GM12878 (cell line): ENCODE measurements around the gene MAP3K5. TPM values are rescaled to one million over a fixed set of nuclear protein-coding genes. Genes with fewer than 3 reads are reported as not detected.

Experiments used
- ATAC-seq: fragments of 200-7000 bp; cut with Tn5 transposase; 3 replicates; pipeline ENCODE4 v1.9.1; 2020; ENCODE audit warnings: mild to moderate bottlenecking, moderate library complexity
- BruUV-seq: library from RNA; stranded (reverse); fragments of 400-500 nt; replicated peaks from 2 replicates; lab custom pipeline; 2021; lab: Mats Ljungman, UMichigan
- CTCF ChIA-PET: fragments of 300-600 bp; sonication (Branson Sonifier 250); formaldehyde crosslinking; extraction: SDS; loops from one replicate; lab custom pipeline; 2021; ENCODE audit warnings: inconsistent platforms; lab: Yijun Ruan, JAX
- POLR2A ChIA-PET: fragments of 350-600 bp; formaldehyde crosslinking; extraction: SDS; loops from one replicate; lab custom pipeline; 2021; ENCODE audit warnings: inconsistent platforms; lab: Charles Lee
- RAD21 ChIA-PET: fragments of 300-600 bp; sonication (Branson Sonifier 250); formaldehyde crosslinking; loops from one replicate; lab custom pipeline; 2023; ENCODE audit warnings: antibody characterized with exemption; ENCODE audit not compliant: unreplicated experiment; lab: Charles Lee
- SMC1A ChIA-PET: fragments of 300-600 bp; sonication (Branson Sonifier 250); formaldehyde crosslinking; loops from one replicate; lab custom pipeline; 2023; ENCODE audit not compliant: unreplicated experiment, uncharacterized antibody; lab: Charles Lee
- DNase-seq: peaks from one replicate; pipeline ENCODE4 v3.0.0-alpha.2; 2011; ENCODE audit warnings: low read depth, low spot score
- FAIRE-seq: peaks from 3 replicates; lab custom pipeline; 2011; peaks lifted over from hg19 to GRCh38; lab: Jason Lieb, UNC
- H2AFZ ChIP-seq: 2 replicates; pipeline ENCODE4 v1.6.0; 2011; ENCODE audit warnings: low read depth, low read length, control low read depth; ENCODE audit not compliant: control insufficient read depth
- H3K27ac ChIP-seq: 2 replicates; pipeline ENCODE4 v1.5.1; 2011; ENCODE audit warnings: control low read depth; ENCODE audit not compliant: control insufficient read depth, insufficient read depth
- H3K27me3 ChIP-seq, 2 experiments: replicated peaks in 1 of 2; 2 replicates each; pipeline versions ENCODE4 v1.6.0 to v1.6.1; 2011; ENCODE audit warnings: low read length in 1 of 2; ENCODE audit not compliant: control insufficient read depth in 2 of 2, insufficient read depth in 2 of 2
- H3K36me3 ChIP-seq, 2 experiments: 2 replicates each; pipeline ENCODE4 v1.5.1; 2011; ENCODE audit warnings: low read length in 1 of 2; ENCODE audit not compliant: control insufficient read depth in 2 of 2, insufficient read depth in 2 of 2
- H3K4me1 ChIP-seq: 2 replicates; pipeline ENCODE4 v1.6.1; 2011; ENCODE audit warnings: mild to moderate bottlenecking, low read length, moderate library complexity, mixed read lengths; ENCODE audit not compliant: control insufficient read depth, insufficient read depth
- H3K4me2 ChIP-seq: 2 replicates; pipeline ENCODE4 v1.6.0; 2011; ENCODE audit warnings: control low read depth; ENCODE audit not compliant: control insufficient read depth, insufficient read depth
- H3K4me3 ChIP-seq: fragments of 200-600 bp; sonication (generic); 2 replicates; pipeline ENCODE4 v1.5.1; 2016
- H3K79me2 ChIP-seq: 2 replicates; pipeline ENCODE4 v1.6.0; 2011; ENCODE audit warnings: low read length; ENCODE audit not compliant: control insufficient read depth, insufficient read depth
- H3K9ac ChIP-seq: 2 replicates; pipeline ENCODE4 v1.8.0; 2011; ENCODE audit warnings: low read length, control low read depth, mixed read lengths; ENCODE audit not compliant: control insufficient read depth, insufficient read depth
- H3K9me3 ChIP-seq: replicated peaks from 3 replicates; pipeline ENCODE4 v1.5.1; 2011; ENCODE audit warnings: mild to moderate bottlenecking, low read length; ENCODE audit not compliant: control insufficient read depth, insufficient read depth
- H4K20me1 ChIP-seq: 2 replicates; pipeline ENCODE4 v1.6.0; 2011; ENCODE audit not compliant: control insufficient read depth, insufficient read depth
- ATF7 ChIP-seq: fragments of 450-650 bp; IDR thresholded peaks from 2 replicates; pipeline ENCODE4 v1.6.1; 2016; ENCODE audit warnings: low read depth, mild to moderate bottlenecking
- CREM ChIP-seq: IDR thresholded peaks from 2 replicates; pipeline ENCODE4 v1.6.1; 2014; ENCODE audit warnings: antibody characterized with exemption, low read depth
- E4F1 ChIP-seq: fragments of 450-650 bp; IDR thresholded peaks from 2 replicates; pipeline ENCODE4 v1.6.1; 2018; ENCODE audit warnings: borderline replicate concordance, mild to moderate bottlenecking; ENCODE audit not compliant: partially characterized antibody
- EED ChIP-seq: sonication (generic); IDR thresholded peaks from 2 replicates; pipeline ENCODE4 v1.6.1; 2016; ENCODE audit warnings: antibody characterized with exemption, low read depth
- ESRRA ChIP-seq: IDR thresholded peaks from 2 replicates; pipeline ENCODE4 v1.6.1; 2012; ENCODE audit warnings: mild to moderate bottlenecking, low read length, improper control_type of control experiment
- FOXM1 ChIP-seq: IDR thresholded peaks from 2 replicates; pipeline ENCODE4 v1.6.1; 2012; ENCODE audit warnings: low read depth, mild to moderate bottlenecking, inconsistent platforms, low read length, moderate library complexity
- GABPA ChIP-seq: IDR thresholded peaks from 2 replicates; pipeline ENCODE4 v1.6.1; 2014; ENCODE audit warnings: antibody characterized with exemption, low read depth, mild to moderate bottlenecking, inconsistent platforms
- IRF3 ChIP-seq: fragments of 450-650 bp; IDR thresholded peaks from 2 replicates; pipeline ENCODE4 v1.6.1; 2014; ENCODE audit warnings: mild to moderate bottlenecking
- MYB ChIP-seq: fragments of 150-350 bp; IDR thresholded peaks from 2 replicates; pipeline ENCODE4 v1.6.1; 2014; ENCODE audit warnings: mild to moderate bottlenecking, low read depth, low read length, borderline replicate concordance
- NKRF ChIP-seq: fragments of 450-650 bp; conservative IDR thresholded peaks from 2 replicates; pipeline ENCODE4 v1.6.1; 2017; ENCODE audit warnings: mild to moderate bottlenecking, moderate library complexity
- RBBP5 ChIP-seq: fragments of 200-600 bp; sonication (generic); conservative IDR thresholded peaks from 2 replicates; pipeline ENCODE4 v1.6.1; 2016
- RCOR1 ChIP-seq: conservative IDR thresholded peaks from 2 replicates; pipeline ENCODE4 v1.6.1; 2012; ENCODE audit warnings: low read depth, low read length, improper control_type of control experiment
- SPI1 ChIP-seq: IDR thresholded peaks from 2 replicates; pipeline ENCODE4 v1.6.1; 2011; ENCODE audit warnings: low read depth, mild to moderate bottlenecking, low read length, moderate library complexity, borderline replicate concordance; ENCODE audit not compliant: insufficient read depth
- YBX1 ChIP-seq: fragments of 450-650 bp; IDR thresholded peaks from 2 replicates; pipeline ENCODE4 v1.6.1; 2016; ENCODE audit warnings: antibody characterized with exemption
- ZBTB4 ChIP-seq: fragments of 450-650 bp; formaldehyde crosslinking; IDR thresholded peaks from 2 replicates; pipeline ENCODE4 v1.4.0; 2022; ENCODE audit warnings: mild to moderate bottlenecking, moderate library complexity
- WGBS: methylation state at CpG from one replicate; pipeline ENCODE4 v1.1.6; 2016; ENCODE audit warnings: low lambda C conversion rate; ENCODE audit not compliant: insufficient replicate concordance, insufficient coverage; ENCODE audit errors: missing lambda C conversion rate; 5-methylcytosine and 5-hydroxymethylcytosine counted together
- in situ Hi-C: fragments of 300-500 bp; cut with MboI; formaldehyde crosslinking; loops from 9 replicates; pipeline ENCODE4 v1.14.3; 2018; ENCODE audit warnings: mixed read lengths
- intact Hi-C: fragments of 100-400 bp; cut with micrococcal nuclease; formaldehyde crosslinking; loops from one replicate; pipeline ENCODE4 v1.14.2; 2022; ENCODE audit not compliant: unreplicated experiment
- polyA plus RNA-seq, 11 experiments: library from polyadenylated mRNA; depleted of rRNA in 4 of 11; unstranded in 6 of 11; stranded (reverse) in 5 of 11; fragments of >200 nt; fragmentation: Nextera tagmentation in 4 of 11; fragmentation: Illumina TruSeq in 1 of 11; extraction: Ambion mirVana in 4 of 11; extraction: Trizol in 1 of 11; gene quantifications; 1 replicate in 1 of 11; 2 replicates in 10 of 11; pipeline versions ENCODE4 v1.2.1 to v1.2.3, GENCODE V29; 2011 to 2016; ENCODE audit warnings: inconsistent platforms in 2 of 11, missing spikeins in 2 of 11, low read depth in 1 of 11
- total RNA-seq, 4 experiments: library from RNA; depleted of rRNA in 3 of 4; stranded (reverse); fragments of >200 nt in 3 of 4; fragmentation: Illumina TruSeq in 1 of 4; extraction: Trizol in 1 of 4; gene quantifications; 2 replicates each; pipeline versions ENCODE4 v1.2.1 to v1.2.3, GENCODE V29; 2013 to 2021

The MAP3K5 gene
- total and polyA plus RNA-seq, 10 of the 15 experiments (the other 5 are each of a cell fraction or from before 2014, with no cell fraction given): 5.4 to 34.3 (median 26.4) TPM

- no peak overlapping the region for H3K4me3 ChIP-seq
- CTCF ChIA-PET: interaction anchor here (0.8 to 1.3 kb wide), 3 partner anchors 9 to 340 kb away, joined by 3 to 4 read pairs (median 3); no protein-coding TSS in a partner anchor
- no peak for ATAC-seq
- no peak for DNase-seq
- no peak overlapping the region for H2AFZ ChIP-seq
- in situ Hi-C loops (no loop called here), intact Hi-C loops (no loop called here)
- H3K27ac ChIP-seq: no peak overlapping the region
- SMC1A ChIA-PET: interaction anchor here (1.4 kb wide), 1 partner anchor 14 kb away, joined by 3 read pairs; no protein-coding TSS in a partner anchor
- H3K9me3 ChIP-seq: no peaks in the 10 kb centered on the region
- peaks cover 5 to 35% of the 10 kb centered on the region in 2 experiments for H3K36me3 ChIP-seq
- BruUV-seq: no TSS peak
- FAIRE-seq: no peak
- H3K4me2 ChIP-seq: no peak overlapping the region
- POLR2A ChIA-PET: interaction anchor here (0.9 kb wide), 1 partner anchor 28 kb away, joined by 3 read pairs; no protein-coding TSS in a partner anchor
- H3K4me1 ChIP-seq: no peaks in the 10 kb centered on the region
- H4K20me1 ChIP-seq: no peaks in the 10 kb centered on the region
- RAD21 ChIA-PET: no interaction called here
- WGBS: 99% methylated on average over 6 of the region's 6 CpGs
- no peak overlapping the region for H3K9ac ChIP-seq
- H3K27me3 ChIP-seq: no peaks in the 10 kb centered on the region
- no peaks in the 10 kb centered on the region for H3K79me2 ChIP-seq
- TF ChIP-seq ESRRA (no peak), SPI1 (no peak), MYB (no peak), RBBP5 (no peak), NKRF (no peak), IRF3 (no peak), RCOR1 (no peak), GABPA (no peak), YBX1 (no peak), CREM (no peak), ATF7 (no peak), FOXM1 (no peak), E4F1 (no peak), ZBTB4 (CRISPR knock-in tag) (no peak), EED (no peak)
Measured at GRCh38 chr6:136566007-136566487, 226.2 kb downstream of the MAP3K5 start.
